GM18505 (cell line): Measurements from ENCODE around the gene LSAMP.

ENCODE experiments used
- ATAC-seq: cut with Tn5 transposase; IDR thresholded peaks from one replicate; pipeline ENCODE4 v1.9.1; 2021; ENCODE audit not compliant: unreplicated experiment
- POLR2A ChIP-seq: IDR thresholded peaks from 4 replicates; pipeline ENCODE4 v1.6.1; 2011; ENCODE audit warnings: borderline replicate concordance; ENCODE audit not compliant: insufficient read depth, insufficient read length; ENCODE audit errors: extremely low read depth

LSAMP gene

DNA sequence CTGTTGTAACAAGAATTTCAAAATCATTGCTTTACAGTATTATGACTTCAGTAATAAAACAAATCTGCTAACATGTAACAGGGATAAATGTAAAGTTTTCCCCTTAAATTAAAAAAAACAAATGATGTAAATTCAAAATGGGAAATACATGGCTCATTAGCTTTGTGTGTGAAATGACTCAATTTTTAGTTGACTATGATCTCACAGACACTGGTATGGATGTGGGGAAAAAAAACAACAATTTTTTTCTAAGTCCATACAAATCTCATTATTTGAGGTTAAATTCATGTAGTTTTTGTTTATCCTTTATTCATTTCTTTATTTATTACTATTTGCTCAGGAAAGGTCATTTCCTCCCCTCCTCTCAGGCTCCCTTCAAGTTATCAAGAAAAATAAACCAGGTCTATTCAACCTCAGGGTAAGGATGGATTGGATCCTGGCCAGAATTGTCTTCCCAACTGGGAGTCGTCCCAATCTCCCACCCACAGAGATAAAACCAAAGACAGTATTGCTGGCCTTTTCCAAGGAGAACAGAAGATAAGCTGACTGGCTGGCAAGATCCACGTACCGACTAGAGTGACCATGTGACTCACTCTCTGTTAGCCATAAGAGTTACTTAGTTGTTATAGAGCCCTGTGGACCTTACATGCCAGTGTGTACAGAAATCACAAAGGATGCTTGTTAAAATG lies 448.7 kb downstream of the LSAMP start:
- no peak for TF ChIP-seq POLR2A
- no peak for ATAC-seq

DNA sequence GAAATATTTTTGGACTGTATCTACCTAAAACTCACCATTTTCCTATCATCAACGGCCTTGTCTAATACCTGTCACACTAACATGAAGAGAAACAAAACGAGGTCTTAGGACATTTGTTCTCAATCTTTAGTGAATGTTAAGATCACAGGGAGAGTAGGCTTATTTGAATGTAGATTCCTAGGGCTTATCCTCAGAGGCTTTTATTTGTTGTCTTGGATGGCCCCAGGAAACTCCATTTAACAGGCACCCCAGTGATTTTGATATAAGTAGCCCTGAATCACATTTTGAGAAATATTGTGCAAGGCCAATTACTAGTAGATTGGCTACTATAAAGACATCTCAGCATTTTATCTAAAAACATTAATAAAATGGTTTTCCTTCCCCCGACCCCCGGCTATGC lies 454.6 kb downstream of the LSAMP start:
- TF ChIP-seq POLR2A, result no peak
- no peak for ATAC-seq

DNA sequence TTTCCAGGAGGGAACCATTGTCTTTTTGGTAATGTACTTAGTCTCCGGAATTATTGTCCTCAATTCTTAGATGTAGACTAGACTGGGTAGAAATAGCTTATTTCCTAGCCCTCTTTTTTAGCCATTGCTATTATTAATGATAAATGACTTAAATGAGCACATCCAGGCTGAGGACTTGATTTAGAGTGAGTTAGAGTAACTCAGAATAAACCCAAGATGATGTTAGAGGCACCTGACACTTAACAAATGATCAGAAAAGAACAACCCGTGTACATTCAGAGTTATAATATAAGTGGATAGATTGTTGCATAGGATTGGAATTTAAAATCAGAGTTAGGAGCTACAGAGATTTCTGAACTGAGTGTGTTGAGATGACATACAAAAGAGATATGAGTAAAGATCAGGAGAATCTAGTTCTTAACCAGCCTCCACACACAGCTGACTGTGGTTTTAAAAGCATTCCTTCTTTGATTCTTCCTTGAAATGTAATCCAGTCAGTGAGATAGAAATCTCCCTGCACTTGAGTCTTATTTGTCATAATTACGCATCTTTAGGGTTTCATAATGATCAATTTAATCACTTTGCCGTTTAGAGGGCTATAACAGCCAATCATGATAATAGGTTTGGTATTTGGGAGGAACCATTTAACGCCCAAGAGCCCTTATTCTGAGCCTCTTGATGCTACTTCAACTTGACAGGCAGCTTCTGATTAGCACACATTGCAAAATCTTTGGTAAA lies 455.4 kb downstream of the LSAMP start:
- no peak for ATAC-seq
- no peak for TF ChIP-seq POLR2A

DNA sequence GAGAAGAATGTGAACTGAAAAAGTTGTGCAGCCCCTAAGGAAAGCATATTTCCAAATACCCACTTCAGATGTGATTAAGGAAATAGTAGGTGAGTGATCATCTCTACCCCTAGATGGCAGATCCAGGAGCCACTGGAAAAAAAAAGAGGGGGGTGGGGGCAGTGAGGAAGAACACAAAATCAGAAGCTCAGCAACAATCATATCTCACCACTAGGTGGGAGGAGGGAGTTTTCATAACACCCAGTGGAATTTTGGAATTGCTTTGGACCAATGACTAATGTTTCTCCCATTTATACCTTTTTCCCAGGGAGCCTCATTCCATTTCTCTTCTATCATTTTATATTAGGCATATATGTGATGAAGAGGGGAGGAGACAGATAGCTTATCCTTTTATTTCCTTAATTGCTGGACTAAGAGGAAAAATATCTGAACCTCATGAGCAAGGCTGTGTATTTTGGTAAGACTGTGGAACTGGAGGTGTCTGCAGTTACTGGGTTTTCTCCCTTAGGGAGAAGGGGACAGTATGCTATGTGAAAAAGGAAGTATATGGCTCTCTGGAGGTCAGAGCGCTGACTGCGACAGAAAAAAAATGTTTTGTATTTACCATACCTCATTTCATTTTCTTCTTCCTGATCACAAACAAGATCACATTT lies 458.6 kb downstream of the LSAMP start:
- no peak for ATAC-seq
- TF ChIP-seq POLR2A, result no peak

DNA sequence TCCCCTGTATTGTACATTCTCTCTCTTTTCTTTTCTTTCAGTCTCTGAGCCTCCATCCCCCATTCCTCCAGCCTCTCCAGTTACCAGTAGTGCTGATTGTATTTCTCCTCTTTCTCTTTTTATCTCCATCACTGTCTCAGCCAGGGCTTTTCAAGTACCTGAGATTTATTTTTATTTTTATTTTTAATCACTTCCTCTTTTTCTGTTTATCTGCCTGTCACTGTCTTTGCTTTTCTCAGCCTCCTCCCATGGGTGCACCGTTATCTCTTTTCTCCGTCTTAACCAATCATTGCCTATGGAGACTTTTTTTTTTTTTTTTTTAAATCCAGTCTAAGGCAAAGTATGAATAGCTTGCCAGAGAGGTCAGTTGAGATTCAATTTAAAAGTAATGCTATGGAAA lies 462.7 kb downstream of the LSAMP start:
- TF ChIP-seq POLR2A, result no peak
- peak; percentile 53 for ATAC-seq

DNA sequence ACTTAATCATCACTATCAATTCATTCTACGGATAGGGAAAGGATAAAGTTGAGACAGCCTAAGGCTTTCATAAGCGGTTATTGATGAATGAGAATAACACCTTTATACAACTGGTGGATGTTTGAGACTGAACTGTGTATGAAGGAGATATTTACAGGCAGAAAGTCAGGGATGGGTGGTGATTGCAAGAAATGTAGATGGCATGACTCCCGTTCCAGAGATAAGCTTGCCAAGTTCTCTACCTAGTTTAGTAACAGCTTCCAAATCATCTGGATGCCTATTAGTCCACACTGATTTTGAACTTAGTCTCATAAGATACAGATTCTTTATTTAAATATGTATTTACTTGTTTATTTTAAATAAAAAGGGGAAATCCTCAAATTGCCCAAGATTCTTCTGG lies 463.2 kb downstream of the LSAMP start:
- no peak for TF ChIP-seq POLR2A
- ATAC-seq, result no peak

DNA sequence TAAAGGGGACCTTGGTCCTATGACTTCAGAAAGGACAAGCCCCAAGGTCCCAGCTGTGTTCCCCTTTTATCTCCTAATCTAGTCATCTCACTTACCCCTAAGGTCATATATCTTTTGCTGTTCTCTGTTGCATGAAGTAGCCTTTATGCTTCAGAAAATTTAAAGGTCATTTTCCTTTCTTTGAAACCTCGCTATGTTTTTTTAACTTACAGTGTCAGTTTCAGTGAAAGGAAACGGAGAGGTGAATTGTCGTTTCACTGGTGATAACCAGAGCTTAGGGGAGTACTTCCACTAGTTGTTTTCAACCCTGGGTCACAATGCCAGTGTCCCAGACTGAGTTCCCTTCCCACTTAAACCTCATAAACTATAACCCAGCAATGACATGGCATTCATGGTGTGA lies 464.6 kb downstream of the LSAMP start:
- TF ChIP-seq POLR2A, result no peak
- ATAC-seq, result no peak

DNA sequence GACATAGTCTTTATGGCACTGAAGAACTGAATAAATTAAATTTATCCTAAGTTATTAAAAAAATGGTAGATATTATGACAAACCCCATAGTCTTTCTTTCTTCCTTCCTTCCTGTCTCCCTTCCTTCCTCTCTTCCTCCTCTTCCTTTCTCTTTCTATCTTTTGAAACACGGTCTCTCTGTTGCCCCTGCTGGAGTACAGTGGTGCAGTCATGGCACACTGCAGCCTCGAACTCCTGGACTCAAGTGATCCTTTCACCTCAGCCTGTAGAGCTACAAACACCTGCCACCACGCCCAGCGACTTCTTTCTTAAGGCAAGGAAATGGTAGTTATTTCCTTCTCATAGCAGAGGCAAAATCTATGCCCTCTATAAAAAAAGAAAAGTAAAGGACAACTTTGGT lies 467.4 kb downstream of the LSAMP start:
- no peak for ATAC-seq
- TF ChIP-seq POLR2A, result no peak

DNA sequence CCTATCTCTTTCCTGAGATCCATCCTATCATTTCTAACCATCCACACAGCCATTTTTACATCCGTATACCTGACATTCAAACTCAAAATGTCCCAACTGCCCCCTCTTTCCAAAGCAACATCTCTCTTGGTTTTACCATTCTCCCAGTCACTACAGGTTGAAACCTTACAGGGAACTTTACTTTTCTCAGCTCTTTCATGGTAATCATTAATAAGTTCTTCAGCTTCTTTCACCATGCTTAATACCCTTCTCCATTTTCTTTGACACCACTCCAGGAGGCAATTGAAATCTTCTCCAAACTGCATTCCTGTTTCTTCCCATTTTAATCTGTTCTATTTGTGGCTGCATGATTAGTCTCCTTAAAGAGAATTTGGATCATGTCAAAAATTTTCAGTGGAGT lies 469.5 kb downstream of the LSAMP start:
- ATAC-seq, result no peak
- no peak for TF ChIP-seq POLR2A

DNA sequence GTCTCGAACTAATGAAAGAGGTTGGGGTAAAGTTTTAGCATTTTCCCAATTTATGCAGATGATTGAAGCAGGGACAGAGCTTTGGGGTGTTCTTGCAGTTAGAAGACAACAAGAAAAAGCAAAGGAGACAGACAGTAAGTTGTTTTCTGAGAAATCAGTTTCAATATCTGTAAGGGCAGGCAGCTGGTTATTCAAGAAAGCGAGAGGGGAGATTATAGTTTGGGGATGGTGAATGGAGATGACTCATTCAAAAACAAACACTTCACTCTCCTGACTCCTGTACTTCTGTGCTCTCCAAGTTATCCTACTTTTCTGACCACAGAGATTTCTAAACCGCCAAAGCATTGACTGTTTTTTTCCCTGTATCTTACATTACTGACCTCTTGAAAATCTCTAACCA lies 469.9 kb downstream of the LSAMP start:
- ATAC-seq, result no peak
- no peak for TF ChIP-seq POLR2A

DNA sequence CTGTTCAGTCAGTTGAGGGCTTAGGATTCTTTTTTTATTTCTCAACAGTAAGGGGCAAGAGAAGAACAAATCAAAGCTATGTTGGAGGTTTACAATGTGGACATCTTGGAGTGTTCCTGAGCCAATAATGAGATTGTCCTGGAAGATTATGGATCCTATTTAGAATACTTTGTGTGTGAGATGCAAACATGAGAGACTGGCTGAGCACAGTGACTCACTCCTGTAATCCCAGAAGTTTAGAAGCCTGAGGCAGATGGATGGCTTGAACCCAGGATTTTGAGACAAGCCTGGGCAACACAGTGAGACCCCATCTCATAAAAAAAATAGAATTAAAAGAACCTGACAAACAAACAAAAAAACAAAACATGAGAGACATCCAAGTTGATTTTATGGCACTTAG lies 470.3 kb downstream of the LSAMP start:
- TF ChIP-seq POLR2A, result no peak
- ATAC-seq, result no peak

DNA sequence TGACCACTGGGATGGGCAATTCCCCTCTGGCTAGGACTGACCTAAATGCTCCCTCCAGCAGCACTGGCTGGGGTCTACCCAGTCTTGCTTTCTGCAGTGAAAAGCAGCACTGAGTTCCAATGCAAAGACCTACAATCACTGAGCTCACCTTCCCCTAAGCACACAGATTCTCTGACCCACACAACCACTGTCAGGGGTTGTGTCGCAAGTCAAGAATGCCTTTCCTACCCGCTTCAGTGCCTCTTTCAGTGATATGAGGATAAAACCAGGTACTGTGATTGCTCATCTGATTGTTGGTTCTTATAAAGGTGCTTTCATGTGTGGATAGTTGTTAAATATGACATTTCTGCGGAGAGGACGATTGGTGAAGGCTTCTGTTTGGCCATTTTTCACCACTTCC lies 476.4 kb downstream of the LSAMP start:
- no peak for TF ChIP-seq POLR2A
- no peak for ATAC-seq

DNA sequence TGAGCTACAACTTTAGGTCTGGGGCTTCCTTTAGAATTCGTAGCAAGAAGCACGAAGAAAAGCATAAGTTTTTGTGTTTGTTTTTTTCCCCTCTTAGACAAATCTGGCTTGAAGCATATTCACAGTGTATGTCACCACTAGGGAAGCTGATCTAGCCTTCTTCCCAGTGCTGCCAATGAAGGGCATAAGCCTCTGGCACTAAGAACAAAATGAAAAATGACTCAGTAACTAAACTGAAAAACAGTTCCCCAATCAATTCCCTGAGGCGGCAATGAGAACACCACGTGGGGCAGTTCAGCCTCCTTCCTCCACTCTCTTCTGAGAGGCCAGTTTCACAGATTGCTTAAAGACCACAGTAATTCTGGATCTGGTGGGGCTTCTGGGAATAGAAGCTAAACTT lies 483.9 kb downstream of the LSAMP start:
- no peak for ATAC-seq
- no peak for TF ChIP-seq POLR2A

DNA sequence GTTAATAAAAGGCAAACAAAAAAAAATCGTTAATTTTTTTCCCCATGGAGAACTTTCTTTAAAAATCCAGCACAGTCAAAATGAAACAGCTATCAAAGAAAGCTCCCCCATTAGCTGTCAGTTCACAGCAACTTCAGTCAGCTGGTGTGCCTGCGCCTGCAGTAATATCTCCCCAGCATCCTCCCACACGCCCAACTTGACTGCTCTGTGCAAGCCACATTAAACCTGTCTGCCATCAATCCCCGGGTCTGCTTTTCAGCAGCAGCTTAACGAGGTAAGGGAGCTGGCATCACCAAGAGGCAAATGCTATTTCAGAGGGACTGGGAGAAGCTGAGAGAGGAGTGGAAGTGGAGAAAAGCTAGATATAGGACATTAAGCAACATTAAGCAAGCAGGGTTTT lies 484.5 kb downstream of the LSAMP start:
- TF ChIP-seq POLR2A, result no peak
- ATAC-seq, result peak; percentile 81

DNA sequence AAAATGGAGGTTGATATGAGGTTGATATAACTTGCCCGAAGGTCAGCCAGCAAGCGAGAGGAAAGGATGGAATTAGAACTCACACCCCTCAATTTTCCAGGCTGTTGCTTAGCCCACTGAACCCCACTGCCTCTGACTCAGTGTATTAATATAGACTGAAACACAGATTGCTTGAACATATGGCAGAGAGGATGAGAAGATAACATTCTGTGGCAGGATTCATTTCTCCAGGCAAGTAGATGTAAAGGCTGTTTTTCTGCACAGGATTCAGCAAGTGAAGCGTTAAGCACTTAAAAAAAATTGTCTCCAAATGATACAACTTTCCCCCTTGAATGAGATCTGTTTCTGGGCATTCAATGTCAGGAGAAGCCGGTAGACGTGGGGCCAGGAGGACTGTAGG lies 486.8 kb downstream of the LSAMP start:
- TF ChIP-seq POLR2A, result no peak
- ATAC-seq, result no peak

DNA sequence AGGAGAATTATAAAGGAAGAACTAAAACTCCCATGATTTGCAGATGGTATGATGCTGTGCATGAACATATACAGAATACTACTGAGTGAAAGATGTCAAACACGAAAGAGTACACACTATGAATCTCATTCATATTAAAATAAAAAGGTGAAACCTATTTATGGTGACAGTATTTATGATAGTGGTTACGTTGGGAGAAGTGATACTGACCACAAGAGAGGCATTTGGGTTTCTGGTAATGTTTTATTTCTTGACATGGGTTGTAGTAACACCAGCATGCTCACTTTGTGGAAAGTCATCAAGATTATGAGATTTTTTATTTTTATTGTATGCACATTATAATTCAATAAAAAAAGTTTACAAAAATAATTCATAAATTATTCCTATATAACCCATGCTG lies 498.0 kb downstream of the LSAMP start:
- no peak for TF ChIP-seq POLR2A
- ATAC-seq, result no peak
